Suprapubic skin (tissue), 4 donors: ENCODE measurements around the gene MYO16. TPM values are rescaled to one million over a fixed set of nuclear protein-coding genes. Genes with fewer than 3 reads are reported as not detected.

Source experiments
- DNase-seq, 2 donors: peaks; one replicate each; pipeline ENCODE4 v3.0.0-alpha.2; 2019; ENCODE audit warnings: low spot score in 2 of 2
- H3K27ac ChIP-seq: fragments of 200-600 bp; sonication (generic); one replicate; pipeline ENCODE4 v1.5.1; 2019
- H3K27me3 ChIP-seq: fragments of 200-600 bp; sonication (generic); one replicate; pipeline ENCODE4 v1.5.1; 2019
- H3K36me3 ChIP-seq: fragments of 200-600 bp; sonication (generic); one replicate; pipeline ENCODE4 v1.5.1; 2019
- H3K4me1 ChIP-seq: fragments of 200-600 bp; sonication (generic); one replicate; pipeline ENCODE4 v1.5.1; 2019
- H3K4me3 ChIP-seq: fragments of 200-600 bp; sonication (generic); one replicate; pipeline ENCODE4 v1.5.1; 2019; ENCODE audit warnings: mild to moderate bottlenecking
- H3K9me3 ChIP-seq: fragments of 200-600 bp; sonication (generic); one replicate; pipeline ENCODE4 v1.5.1; 2019
- CTCF ChIP-seq, 2 donors: fragments of 200-600 bp in 1 of 2; fragments of 450-650 bp in 1 of 2; sonication (generic) in 1 of 2; IDR thresholded peaks; one replicate each; pipeline ENCODE4 v1.5.1; 2016 to 2019; ENCODE audit warnings: antibody characterized with exemption in 2 of 2, mild to moderate bottlenecking in 1 of 2, moderate library complexity in 1 of 2
- EP300 ChIP-seq: sonication (generic); formaldehyde crosslinking; IDR thresholded peaks from one replicate; pipeline ENCODE4 v1.6.1; 2017; ENCODE audit warnings: antibody characterized with exemption
- POLR2A ChIP-seq, 2 donors: fragments of 450-650 bp; IDR thresholded peaks; one replicate each; pipeline ENCODE4 v1.6.1; 2017; ENCODE audit warnings: antibody characterized with exemption in 2 of 2, mild to moderate bottlenecking in 2 of 2, moderate library complexity in 2 of 2
- POLR2AphosphoS5 ChIP-seq, 3 donors: sonication (generic); formaldehyde crosslinking; IDR thresholded peaks; one replicate each; pipeline ENCODE4 v1.6.1; 2017; ENCODE audit warnings: antibody characterized with exemption in 3 of 3
- WGBS: methylation state at CpG from one replicate; pipeline ENCODE4 v1.1.5; 2018; 5-methylcytosine and 5-hydroxymethylcytosine counted together
- total RNA-seq, 4 donors: library from RNA; depleted of rRNA; stranded (reverse); fragments of >200 nt; gene quantifications; one replicate each; pipeline ENCODE4 v1.1.0, GENCODE V29; 2016

Gene MYO16
- total RNA-seq, 4 donors from 2014 or later: 0.08 to 0.98 (median 0.25) TPM

- TF ChIP-seq CTCF (IDR thresholded peaks at IDR 0.05): no peak
- TF ChIP-seq EP300: no peak
- no peak overlapping the region for H3K27ac ChIP-seq
- no peak for DNase-seq
- H3K9me3 ChIP-seq: no peaks in the 10 kb centered on the region
- no peak overlapping the region for H3K4me3 ChIP-seq
- no peaks in the 10 kb centered on the region for H3K36me3 ChIP-seq
- no peaks in the 10 kb centered on the region for H3K4me1 ChIP-seq
- no peaks in the 10 kb centered on the region for H3K27me3 ChIP-seq
- WGBS: 72% methylated on average over 3 of the region's 3 CpGs
Observed at GRCh38 chr13:108860418-108860817, 231.0 kb downstream of the MYO16 start.

- Histone ChIP-seq H3K27me3 (no peaks in the 10 kb centered on the region), H3K27ac (no peak overlapping the region), H3K36me3 (no peaks in the 10 kb centered on the region), H3K4me3 (no peak overlapping the region), H3K9me3 (peaks cover 5% of the 10 kb centered on the region), H3K4me1 (no peaks in the 10 kb centered on the region)
- WGBS: 60% methylated on average over 2 of the region's 2 CpGs
- no peak for DNase-seq
- no peak for TF ChIP-seq POLR2A (IDR thresholded peaks at IDR 0.05)
- TF ChIP-seq CTCF (IDR thresholded peaks at IDR 0.05): no peak
- TF ChIP-seq EP300: no peak
- no peak for TF ChIP-seq POLR2AphosphoS5 (IDR thresholded peaks at IDR 0.05)
Observed at GRCh38 chr13:108877300-108877699, 247.9 kb downstream of the MYO16 start.

- H3K4me3 ChIP-seq: no peak overlapping the region
- no peaks in the 10 kb centered on the region for H3K27me3 ChIP-seq
- H3K9me3 ChIP-seq: peaks cover 5% of the 10 kb centered on the region
- no peaks in the 10 kb centered on the region for H3K4me1 ChIP-seq
- no peak overlapping the region for H3K27ac ChIP-seq
- 94% methylated on average over 2 of the region's 2 CpGs for WGBS
- TF ChIP-seq CTCF (IDR thresholded peaks at IDR 0.05) (no peak), EP300 (no peak), POLR2A (IDR thresholded peaks at IDR 0.05) (no peak), POLR2AphosphoS5 (IDR thresholded peaks at IDR 0.05) (no peak)
- DNase-seq: no peak
- no peaks in the 10 kb centered on the region for H3K36me3 ChIP-seq
Observed at GRCh38 chr13:108878732-108879131, 249.3 kb downstream of the MYO16 start.

GRCh38 chr13:108889324-108889984 lies 260.0 kb downstream of the MYO16 start:
- no peak for DNase-seq
- no peaks in the 10 kb centered on the region for H3K27me3 ChIP-seq
- no peak overlapping the region for H3K4me3 ChIP-seq
- H3K9me3 ChIP-seq: no peaks in the 10 kb centered on the region
- WGBS: 94% methylated on average over 2 of the region's 2 CpGs
- no peaks in the 10 kb centered on the region for H3K36me3 ChIP-seq
- no peaks in the 10 kb centered on the region for H3K4me1 ChIP-seq
- TF ChIP-seq CTCF (IDR thresholded peaks at IDR 0.05): no peak
- TF ChIP-seq POLR2A (IDR thresholded peaks at IDR 0.05): no peak
- no peak for TF ChIP-seq POLR2AphosphoS5 (IDR thresholded peaks at IDR 0.05)
- no peak for TF ChIP-seq EP300
- no peak overlapping the region for H3K27ac ChIP-seq

- no peak for TF ChIP-seq POLR2A (IDR thresholded peaks at IDR 0.05)
- TF ChIP-seq CTCF (IDR thresholded peaks at IDR 0.05): peak; percentile 29 to 33
- Histone ChIP-seq H3K9me3 (no peaks in the 10 kb centered on the region), H3K4me1 (no peaks in the 10 kb centered on the region), H3K27me3 (no peaks in the 10 kb centered on the region), H3K4me3 (no peak overlapping the region), H3K27ac (no peak overlapping the region), H3K36me3 (no peaks in the 10 kb centered on the region)
- 4% methylated on average over 5 of the region's 5 CpGs for WGBS
- no peak for DNase-seq
Observed at GRCh38 chr13:108895220-108895704, 265.9 kb downstream of the MYO16 start.
